Measurements from ENCODE around the gene PGC.
"Not testable (repeated sequence)": the region's sequence is repeated elsewhere in the genome, so short reads cannot be mapped to it uniquely, and the experiment has no call there.

DNA sequence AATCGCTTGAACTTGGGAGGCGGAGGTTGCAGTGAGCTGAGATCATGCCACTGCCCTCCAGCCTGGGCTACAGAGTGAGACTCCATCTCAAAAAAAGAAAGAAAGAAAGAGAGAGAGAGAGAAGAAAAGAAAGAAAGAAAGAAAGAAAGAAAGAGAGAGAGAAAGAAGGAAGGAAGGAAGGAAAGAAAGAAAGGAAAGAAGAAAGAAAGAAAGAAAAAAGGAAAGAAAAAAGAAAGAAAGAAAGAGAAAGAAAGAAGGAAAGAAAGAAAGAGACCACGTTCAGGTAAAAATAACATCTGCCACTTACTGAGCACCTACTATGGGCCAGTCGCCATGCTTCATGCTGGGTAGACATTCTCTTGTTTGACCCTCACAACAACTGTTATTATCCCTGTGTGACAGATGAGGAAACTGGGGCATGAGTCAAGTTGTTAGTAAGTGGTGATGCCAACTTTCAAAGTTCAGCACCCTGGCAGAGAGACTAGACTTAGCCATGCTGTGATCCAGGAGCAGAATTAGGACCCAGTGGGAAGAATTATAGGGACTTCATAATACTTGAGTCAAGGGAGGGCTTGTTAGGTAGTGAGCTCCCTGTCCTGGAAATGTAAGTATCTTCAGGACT is 19.0 kb upstream of the PGC start:
- TF ChIP-seq, protein P1, sequence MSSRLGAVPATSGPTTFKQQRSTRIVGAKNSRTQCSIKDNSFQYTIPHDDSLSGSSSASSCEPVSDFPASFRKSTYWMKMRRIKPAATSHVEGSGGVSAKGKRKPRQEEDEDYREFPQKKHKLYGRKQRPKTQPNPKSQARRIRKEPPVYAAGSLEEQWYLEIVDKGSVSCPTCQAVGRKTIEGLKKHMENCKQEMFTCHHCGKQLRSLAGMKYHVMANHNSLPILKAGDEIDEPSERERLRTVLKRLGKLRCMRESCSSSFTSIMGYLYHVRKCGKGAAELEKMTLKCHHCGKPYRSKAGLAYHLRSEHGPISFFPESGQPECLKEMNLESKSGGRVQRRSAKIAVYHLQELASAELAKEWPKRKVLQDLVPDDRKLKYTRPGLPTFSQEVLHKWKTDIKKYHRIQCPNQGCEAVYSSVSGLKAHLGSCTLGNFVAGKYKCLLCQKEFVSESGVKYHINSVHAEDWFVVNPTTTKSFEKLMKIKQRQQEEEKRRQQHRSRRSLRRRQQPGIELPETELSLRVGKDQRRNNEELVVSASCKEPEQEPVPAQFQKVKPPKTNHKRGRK (CRISPR knock-in tag; IDR thresholded peaks at IDR 0.05; ENCODE audit: borderline replicate concordance): not testable (repeated sequence)
- TF ChIP-seq, protein P2, sequence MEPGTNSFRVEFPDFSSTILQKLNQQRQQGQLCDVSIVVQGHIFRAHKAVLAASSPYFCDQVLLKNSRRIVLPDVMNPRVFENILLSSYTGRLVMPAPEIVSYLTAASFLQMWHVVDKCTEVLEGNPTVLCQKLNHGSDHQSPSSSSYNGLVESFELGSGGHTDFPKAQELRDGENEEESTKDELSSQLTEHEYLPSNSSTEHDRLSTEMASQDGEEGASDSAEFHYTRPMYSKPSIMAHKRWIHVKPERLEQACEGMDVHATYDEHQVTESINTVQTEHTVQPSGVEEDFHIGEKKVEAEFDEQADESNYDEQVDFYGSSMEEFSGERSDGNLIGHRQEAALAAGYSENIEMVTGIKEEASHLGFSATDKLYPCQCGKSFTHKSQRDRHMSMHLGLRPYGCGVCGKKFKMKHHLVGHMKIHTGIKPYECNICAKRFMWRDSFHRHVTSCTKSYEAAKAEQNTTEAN (CRISPR knock-in tag; IDR thresholded peaks at IDR 0.05): not testable (repeated sequence)
- TF ChIP-seq, protein P3, sequence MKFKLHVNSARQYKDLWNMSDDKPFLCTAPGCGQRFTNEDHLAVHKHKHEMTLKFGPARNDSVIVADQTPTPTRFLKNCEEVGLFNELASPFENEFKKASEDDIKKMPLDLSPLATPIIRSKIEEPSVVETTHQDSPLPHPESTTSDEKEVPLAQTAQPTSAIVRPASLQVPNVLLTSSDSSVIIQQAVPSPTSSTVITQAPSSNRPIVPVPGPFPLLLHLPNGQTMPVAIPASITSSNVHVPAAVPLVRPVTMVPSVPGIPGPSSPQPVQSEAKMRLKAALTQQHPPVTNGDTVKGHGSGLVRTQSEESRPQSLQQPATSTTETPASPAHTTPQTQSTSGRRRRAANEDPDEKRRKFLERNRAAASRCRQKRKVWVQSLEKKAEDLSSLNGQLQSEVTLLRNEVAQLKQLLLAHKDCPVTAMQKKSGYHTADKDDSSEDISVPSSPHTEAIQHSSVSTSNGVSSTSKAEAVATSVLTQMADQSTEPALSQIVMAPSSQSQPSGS (CRISPR knock-in tag; IDR thresholded peaks at IDR 0.05; ENCODE audit: borderline replicate concordance, low read depth): not testable (repeated sequence)
- TF ChIP-seq CREB1 (CRISPR knock-in tag; IDR thresholded peaks at IDR 0.05); NR2C2 (CRISPR knock-in tag; IDR thresholded peaks at IDR 0.05); TCF7 (CRISPR knock-in tag; IDR thresholded peaks at IDR 0.05; ENCODE audit: low read depth): not testable (repeated sequence)
- TF ChIP-seq, protein P4, sequence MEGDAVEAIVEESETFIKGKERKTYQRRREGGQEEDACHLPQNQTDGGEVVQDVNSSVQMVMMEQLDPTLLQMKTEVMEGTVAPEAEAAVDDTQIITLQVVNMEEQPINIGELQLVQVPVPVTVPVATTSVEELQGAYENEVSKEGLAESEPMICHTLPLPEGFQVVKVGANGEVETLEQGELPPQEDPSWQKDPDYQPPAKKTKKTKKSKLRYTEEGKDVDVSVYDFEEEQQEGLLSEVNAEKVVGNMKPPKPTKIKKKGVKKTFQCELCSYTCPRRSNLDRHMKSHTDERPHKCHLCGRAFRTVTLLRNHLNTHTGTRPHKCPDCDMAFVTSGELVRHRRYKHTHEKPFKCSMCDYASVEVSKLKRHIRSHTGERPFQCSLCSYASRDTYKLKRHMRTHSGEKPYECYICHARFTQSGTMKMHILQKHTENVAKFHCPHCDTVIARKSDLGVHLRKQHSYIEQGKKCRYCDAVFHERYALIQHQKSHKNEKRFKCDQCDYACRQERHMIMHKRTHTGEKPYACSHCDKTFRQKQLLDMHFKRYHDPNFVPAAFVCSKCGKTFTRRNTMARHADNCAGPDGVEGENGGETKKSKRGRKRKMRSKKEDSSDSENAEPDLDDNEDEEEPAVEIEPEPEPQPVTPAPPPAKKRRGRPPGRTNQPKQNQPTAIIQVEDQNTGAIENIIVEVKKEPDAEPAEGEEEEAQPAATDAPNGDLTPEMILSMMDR (IDR thresholded peaks at IDR 0.05): not testable (repeated sequence)
- TF ChIP-seq, protein P5, sequence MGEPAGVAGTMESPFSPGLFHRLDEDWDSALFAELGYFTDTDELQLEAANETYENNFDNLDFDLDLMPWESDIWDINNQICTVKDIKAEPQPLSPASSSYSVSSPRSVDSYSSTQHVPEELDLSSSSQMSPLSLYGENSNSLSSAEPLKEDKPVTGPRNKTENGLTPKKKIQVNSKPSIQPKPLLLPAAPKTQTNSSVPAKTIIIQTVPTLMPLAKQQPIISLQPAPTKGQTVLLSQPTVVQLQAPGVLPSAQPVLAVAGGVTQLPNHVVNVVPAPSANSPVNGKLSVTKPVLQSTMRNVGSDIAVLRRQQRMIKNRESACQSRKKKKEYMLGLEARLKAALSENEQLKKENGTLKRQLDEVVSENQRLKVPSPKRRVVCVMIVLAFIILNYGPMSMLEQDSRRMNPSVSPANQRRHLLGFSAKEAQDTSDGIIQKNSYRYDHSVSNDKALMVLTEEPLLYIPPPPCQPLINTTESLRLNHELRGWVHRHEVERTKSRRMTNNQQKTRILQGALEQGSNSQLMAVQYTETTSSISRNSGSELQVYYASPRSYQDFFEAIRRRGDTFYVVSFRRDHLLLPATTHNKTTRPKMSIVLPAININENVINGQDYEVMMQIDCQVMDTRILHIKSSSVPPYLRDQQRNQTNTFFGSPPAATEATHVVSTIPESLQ (CRISPR knock-in tag; IDR thresholded peaks at IDR 0.05): not testable (repeated sequence)
- TF ChIP-seq, protein P6, sequence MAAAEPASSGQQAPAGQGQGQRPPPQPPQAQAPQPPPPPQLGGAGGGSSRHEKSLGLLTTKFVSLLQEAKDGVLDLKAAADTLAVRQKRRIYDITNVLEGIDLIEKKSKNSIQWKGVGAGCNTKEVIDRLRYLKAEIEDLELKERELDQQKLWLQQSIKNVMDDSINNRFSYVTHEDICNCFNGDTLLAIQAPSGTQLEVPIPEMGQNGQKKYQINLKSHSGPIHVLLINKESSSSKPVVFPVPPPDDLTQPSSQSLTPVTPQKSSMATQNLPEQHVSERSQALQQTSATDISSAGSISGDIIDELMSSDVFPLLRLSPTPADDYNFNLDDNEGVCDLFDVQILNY (CRISPR knock-in tag; IDR thresholded peaks at IDR 0.05): not testable (repeated sequence)
- TF ChIP-seq, protein P7, sequence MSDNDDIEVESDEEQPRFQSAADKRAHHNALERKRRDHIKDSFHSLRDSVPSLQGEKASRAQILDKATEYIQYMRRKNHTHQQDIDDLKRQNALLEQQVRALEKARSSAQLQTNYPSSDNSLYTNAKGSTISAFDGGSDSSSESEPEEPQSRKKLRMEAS (CRISPR knock-in tag; IDR thresholded peaks at IDR 0.05): not testable (repeated sequence)
- TF ChIP-seq, protein P8, sequence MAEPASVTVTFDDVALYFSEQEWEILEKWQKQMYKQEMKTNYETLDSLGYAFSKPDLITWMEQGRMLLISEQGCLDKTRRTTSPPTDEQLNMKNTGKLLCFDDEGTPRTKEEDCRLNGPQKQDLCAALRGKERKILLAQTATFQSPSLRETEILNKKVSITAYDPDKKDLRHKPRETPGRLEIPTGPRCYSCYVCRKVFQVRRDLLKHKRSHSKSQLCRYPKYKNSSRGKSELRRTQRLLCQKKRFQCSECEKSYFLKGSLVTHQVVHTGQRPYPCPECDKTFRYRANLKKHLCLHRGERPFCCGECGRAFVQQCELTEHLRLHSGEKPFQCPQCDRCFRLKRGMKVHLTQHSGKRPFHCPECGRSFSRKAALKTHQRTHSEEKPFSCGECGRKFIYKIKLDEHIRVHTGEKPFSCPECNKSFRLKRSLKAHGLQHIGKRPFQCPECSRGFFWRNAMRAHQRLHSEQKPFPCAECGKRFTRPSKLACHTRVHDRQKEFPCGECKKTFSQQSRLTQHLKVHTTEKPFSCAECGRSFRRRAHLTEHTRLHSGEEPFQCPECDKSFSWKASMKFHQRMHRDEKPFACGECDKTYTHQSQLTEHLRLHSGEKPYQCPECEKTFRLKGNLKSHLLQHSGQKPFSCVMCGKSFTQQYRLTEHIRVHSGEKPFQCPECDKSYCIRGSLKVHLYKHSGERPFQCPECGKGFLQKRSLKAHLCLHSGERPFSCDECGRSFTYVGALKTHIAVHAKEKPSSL (CRISPR knock-in tag; conservative IDR thresholded peaks at IDR 0.05): not testable (repeated sequence)
